MM.1S (cell line): ENCODE data around the gene VGF.

ENCODE experiments used
- DNase-seq: peaks from one replicate; pipeline ENCODE4 v3.0.0-alpha.2; 2015
- H2AFZ ChIP-seq: fragments of 300-600 bp; sonication (generic); 2 replicates; pipeline ENCODE4 v1.6.0; 2016; ENCODE audit warnings: antibody characterized with exemption, low read length
- H3F3A ChIP-seq: fragments of 300-600 bp; sonication (generic); 2 replicates; pipeline ENCODE4 v1.6.1; 2016; ENCODE audit warnings: mild to moderate bottlenecking, antibody characterized with exemption, low read length, moderate library complexity, mixed read lengths; ENCODE audit not compliant: insufficient read depth
- H3K27ac ChIP-seq: fragments of 300-600 bp; sonication (generic); 2 replicates; pipeline ENCODE4 v1.5.1; 2016; ENCODE audit warnings: mild to moderate bottlenecking, low read length
- H3K27me3 ChIP-seq: fragments of 300-600 bp; sonication (generic); replicated peaks from 2 replicates; pipeline ENCODE4 v1.6.0; 2016; ENCODE audit warnings: low read length; ENCODE audit not compliant: insufficient read depth
- H3K36me3 ChIP-seq: fragments of 300-600 bp; sonication (generic); replicated peaks from 2 replicates; pipeline ENCODE4 v1.6.1; 2016; ENCODE audit warnings: mild to moderate bottlenecking, low read length, mixed read lengths; ENCODE audit not compliant: insufficient read depth
- H3K4me1 ChIP-seq: fragments of 300-600 bp; sonication (generic); 2 replicates; pipeline ENCODE4 v1.6.1; 2016; ENCODE audit warnings: low read length, mixed read lengths
- H3K4me2 ChIP-seq: fragments of 300-600 bp; sonication (generic); 2 replicates; pipeline ENCODE4 v1.6.0; 2016; ENCODE audit warnings: low read depth, low read length
- H3K4me3 ChIP-seq: fragments of 300-600 bp; sonication (generic); 2 replicates; pipeline ENCODE4 v1.5.1; 2016; ENCODE audit warnings: low read length, mixed read lengths
- H3K79me2 ChIP-seq: fragments of 300-600 bp; sonication (generic); 2 replicates; pipeline ENCODE4 v1.6.1; 2016; ENCODE audit warnings: mixed run types, low read length, mixed read lengths
- H3K9ac ChIP-seq: fragments of 300-600 bp; sonication (generic); 2 replicates; pipeline ENCODE4 v1.6.1; 2016; ENCODE audit warnings: low read length, mixed read lengths
- H3K9me2 ChIP-seq: fragments of 300-600 bp; sonication (generic); replicated peaks from 2 replicates; pipeline ENCODE4 v1.6.1; 2016; ENCODE audit warnings: mild to moderate bottlenecking, low read length, mixed read lengths; ENCODE audit not compliant: insufficient read depth
- H3K9me3 ChIP-seq: fragments of 300-600 bp; sonication (generic); replicated peaks from 2 replicates; pipeline ENCODE4 v1.6.1; 2016; ENCODE audit warnings: mild to moderate bottlenecking, low read length, mixed read lengths; ENCODE audit not compliant: insufficient read depth
- H4K20me1 ChIP-seq: fragments of 300-600 bp; sonication (generic); 2 replicates; pipeline ENCODE4 v1.6.1; 2016; ENCODE audit warnings: mild to moderate bottlenecking, low read length, moderate library complexity, mixed read lengths; ENCODE audit not compliant: insufficient read depth
- CTCF ChIP-seq: fragments of 300-600 bp; sonication (generic); IDR thresholded peaks from 2 replicates; pipeline ENCODE4 v1.5.1; 2016; ENCODE audit warnings: antibody characterized with exemption, low read length, mixed read lengths
- EZH2 ChIP-seq: fragments of 300-600 bp; sonication (generic); optimal IDR thresholded peaks from 2 replicates; pipeline ENCODE3; 2017; ENCODE audit warnings: low read depth, mild to moderate bottlenecking, antibody characterized with exemption, low read length, mixed read lengths
- EZH2phosphoT487 ChIP-seq: fragments of 300-600 bp; sonication (generic); IDR thresholded peaks from 2 replicates; pipeline ENCODE4 v1.6.1; 2018; ENCODE audit warnings: antibody characterized with exemption, low read length

VGF gene

DNA sequence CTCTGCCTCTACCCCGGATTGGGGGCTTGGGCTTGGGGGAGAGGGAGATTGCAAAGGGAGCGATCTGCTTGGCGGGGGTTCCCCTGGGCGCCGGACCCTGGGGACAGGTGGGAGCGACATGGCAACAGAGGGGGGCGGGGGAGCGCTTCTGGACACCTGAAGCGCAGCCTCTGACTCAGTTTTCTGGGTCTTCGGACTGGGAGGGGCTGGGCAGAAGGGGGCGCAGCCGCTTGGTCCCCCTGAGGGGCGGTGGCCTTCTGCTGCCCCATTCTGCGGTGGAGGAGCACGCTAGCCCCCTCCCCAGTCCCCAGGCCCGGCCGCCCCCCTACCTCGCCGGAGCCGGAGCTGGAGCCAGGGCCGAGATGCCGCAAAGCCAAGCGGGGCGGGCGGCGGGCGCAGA, 14.3 kb upstream of the VGF start:
- no peaks in the 10 kb centered on the region for H4K20me1 ChIP-seq
- H3K79me2 ChIP-seq: no peaks in the 10 kb centered on the region
- no peak overlapping the region for H2AFZ ChIP-seq
- no peaks in the 10 kb centered on the region for H3K9me3 ChIP-seq
- H3K9ac ChIP-seq: no peak overlapping the region
- no peak overlapping the region for H3K27ac ChIP-seq
- no peak for TF ChIP-seq EZH2phosphoT487
- no peak for TF ChIP-seq EZH2
- TF ChIP-seq CTCF: no peak
- DNase-seq: no peak
- H3K9me2 ChIP-seq: no peaks in the 10 kb centered on the region
- H3K4me1 ChIP-seq: 0 out of 2 replicates have a peak, but pooled peaks cover 4% of the 10 kb centered on the region
- no peaks in the 10 kb centered on the region for H3F3A ChIP-seq
- no peaks in the 10 kb centered on the region for H3K36me3 ChIP-seq
- H3K27me3 ChIP-seq: peaks cover 73% of the 10 kb centered on the region
- H3K4me2 ChIP-seq: no peak overlapping the region
- H3K4me3 ChIP-seq: no peak overlapping the region

GRCh38 chr7:101179117-101179516, 13.7 kb upstream of the VGF start:
- 0 out of 2 replicates have a peak overlapping the region, but pooled peaks have one; percentile 18 for H3K4me2 ChIP-seq
- TF ChIP-seq EZH2phosphoT487 (no peak), CTCF (no peak), EZH2 (no peak)
- peaks cover 73% of the 10 kb centered on the region for H3K27me3 ChIP-seq
- no peak overlapping the region for H3K9ac ChIP-seq
- no peaks in the 10 kb centered on the region for H3K36me3 ChIP-seq
- H3F3A ChIP-seq: no peaks in the 10 kb centered on the region
- H4K20me1 ChIP-seq: no peaks in the 10 kb centered on the region
- 0 out of 2 replicates have a peak, but pooled peaks cover 4% of the 10 kb centered on the region for H3K4me1 ChIP-seq
- H3K4me3 ChIP-seq: no peak overlapping the region
- no peak overlapping the region for H2AFZ ChIP-seq
- H3K79me2 ChIP-seq: no peaks in the 10 kb centered on the region
- no peaks in the 10 kb centered on the region for H3K9me3 ChIP-seq
- DNase-seq: no peak
- no peaks in the 10 kb centered on the region for H3K9me2 ChIP-seq
- H3K27ac ChIP-seq: no peak overlapping the region

- no peaks in the 10 kb centered on the region for H3K9me3 ChIP-seq
- H3K9ac ChIP-seq: no peak overlapping the region
- no peaks in the 10 kb centered on the region for H3F3A ChIP-seq
- no peak overlapping the region for H2AFZ ChIP-seq
- no peaks in the 10 kb centered on the region for H3K79me2 ChIP-seq
- no peak overlapping the region for H3K4me2 ChIP-seq
- peaks cover 88% of the 10 kb centered on the region for H3K27me3 ChIP-seq
- no peak overlapping the region for H3K4me3 ChIP-seq
- DNase-seq: no peak
- H4K20me1 ChIP-seq: no peaks in the 10 kb centered on the region
- 0 out of 2 replicates have a peak, but pooled peaks cover 4% of the 10 kb centered on the region for H3K4me1 ChIP-seq
- no peaks in the 10 kb centered on the region for H3K9me2 ChIP-seq
- no peaks in the 10 kb centered on the region for H3K36me3 ChIP-seq
- no peak overlapping the region for H3K27ac ChIP-seq
- no peak for TF ChIP-seq EZH2phosphoT487
- TF ChIP-seq EZH2: no peak
- TF ChIP-seq CTCF: no peak
Measured at GRCh38 chr7:101177644-101178043, 12.3 kb upstream of the VGF start.
